Cardiac muscle cell (in vitro differentiated cells and primary cell): ENCODE results near the gene DCT. TPM values are rescaled to one million over a fixed set of nuclear protein-coding genes. Genes with fewer than 3 reads are reported as not detected.
"Not testable (repeated sequence)": the region's sequence is repeated elsewhere in the genome, so short reads cannot be mapped to it uniquely, and the experiment has no call there.

Source experiments
- DNase-seq, 2 donors: peaks; one replicate each; pipeline versions ENCODE4 v3.0.0 to v3.0.0-alpha.2; 2010 to 2017; ENCODE audit warnings: low read depth in 1 of 2, low spot score in 1 of 2
- H3K27ac ChIP-seq: fragments of 200-600 bp; sonication (generic); 2 replicates; pipeline ENCODE4 v1.5.1; 2016
- H3K27me3 ChIP-seq: fragments of 200-600 bp; sonication (generic); 2 replicates; pipeline ENCODE4 v1.6.0; 2016; ENCODE audit warnings: control low read depth
- H3K36me3 ChIP-seq: fragments of 200-600 bp; sonication (generic); 2 replicates; pipeline ENCODE4 v1.5.1; 2016; ENCODE audit warnings: control low read depth
- H3K4me1 ChIP-seq: fragments of 200-600 bp; sonication (generic); 2 replicates; pipeline ENCODE4 v1.8.1; 2017; ENCODE audit warnings: low read depth, mild to moderate bottlenecking, mixed run types
- H3K4me3 ChIP-seq: fragments of 200-600 bp; sonication (generic); 2 replicates; pipeline ENCODE4 v1.5.1; 2016; ENCODE audit warnings: mild to moderate bottlenecking
- H3K9me3 ChIP-seq: fragments of 200-600 bp; sonication (generic); 2 replicates; pipeline ENCODE4 v1.5.1; 2017; ENCODE audit warnings: low read depth, mild to moderate bottlenecking, control low read depth
- polyA plus RNA-seq: library from polyadenylated mRNA; unstranded; fragments of >200 nt; fragmentation: Nextera tagmentation; extraction: Ambion mirVana; gene quantifications from 2 replicates; pipeline ENCODE4 v1.2.1, GENCODE V29; 2016
- total RNA-seq: library from RNA; depleted of rRNA; stranded (reverse); fragments of >200 nt; gene quantifications from 2 replicates; pipeline ENCODE4 v1.2.3, GENCODE V29; 2016
- TF ChIP-seq, protein P1 (sequence below): IDR thresholded peaks from 2 replicates; pipeline ENCODE4 v1.5.1; 2012; ENCODE audit warnings: low read depth, mild to moderate bottlenecking, low read length

DCT gene
- total and polyA plus RNA-seq, 2 experiments from 2014 or later: 0.18 TPM; not detected in 1

GRCh38 chr13:94515911-94516310 lies 36.4 kb upstream of the DCT start:
- H3K4me1 ChIP-seq: no peaks in the 10 kb centered on the region
- no peak overlapping the region for H3K4me3 ChIP-seq
- no peak for DNase-seq
- no peaks in the 10 kb centered on the region for H3K36me3 ChIP-seq
- H3K9me3 ChIP-seq: no peaks in the 10 kb centered on the region
- no peak overlapping the region for H3K27ac ChIP-seq
- H3K27me3 ChIP-seq: no peaks in the 10 kb centered on the region
- TF ChIP-seq, protein P1, sequence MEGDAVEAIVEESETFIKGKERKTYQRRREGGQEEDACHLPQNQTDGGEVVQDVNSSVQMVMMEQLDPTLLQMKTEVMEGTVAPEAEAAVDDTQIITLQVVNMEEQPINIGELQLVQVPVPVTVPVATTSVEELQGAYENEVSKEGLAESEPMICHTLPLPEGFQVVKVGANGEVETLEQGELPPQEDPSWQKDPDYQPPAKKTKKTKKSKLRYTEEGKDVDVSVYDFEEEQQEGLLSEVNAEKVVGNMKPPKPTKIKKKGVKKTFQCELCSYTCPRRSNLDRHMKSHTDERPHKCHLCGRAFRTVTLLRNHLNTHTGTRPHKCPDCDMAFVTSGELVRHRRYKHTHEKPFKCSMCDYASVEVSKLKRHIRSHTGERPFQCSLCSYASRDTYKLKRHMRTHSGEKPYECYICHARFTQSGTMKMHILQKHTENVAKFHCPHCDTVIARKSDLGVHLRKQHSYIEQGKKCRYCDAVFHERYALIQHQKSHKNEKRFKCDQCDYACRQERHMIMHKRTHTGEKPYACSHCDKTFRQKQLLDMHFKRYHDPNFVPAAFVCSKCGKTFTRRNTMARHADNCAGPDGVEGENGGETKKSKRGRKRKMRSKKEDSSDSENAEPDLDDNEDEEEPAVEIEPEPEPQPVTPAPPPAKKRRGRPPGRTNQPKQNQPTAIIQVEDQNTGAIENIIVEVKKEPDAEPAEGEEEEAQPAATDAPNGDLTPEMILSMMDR: no peak

GRCh38 chr13:94515374-94515773 lies 35.9 kb upstream of the DCT start:
- H3K9me3 ChIP-seq: no peaks in the 10 kb centered on the region
- no peak for DNase-seq
- no peak overlapping the region for H3K27ac ChIP-seq
- H3K4me3 ChIP-seq: no peak overlapping the region
- H3K27me3 ChIP-seq: no peaks in the 10 kb centered on the region
- H3K36me3 ChIP-seq: no peaks in the 10 kb centered on the region
- no peaks in the 10 kb centered on the region for H3K4me1 ChIP-seq
- TF ChIP-seq, protein P1: no peak

GRCh38 chr13:94513026-94513425 lies 33.5 kb upstream of the DCT start:
- Histone ChIP-seq H3K4me3 (no peak overlapping the region), H3K27ac (no peak overlapping the region), H3K9me3 (no peaks in the 10 kb centered on the region), H3K4me1 (no peaks in the 10 kb centered on the region), H3K36me3 (no peaks in the 10 kb centered on the region), H3K27me3 (no peaks in the 10 kb centered on the region)
- no peak for DNase-seq
- TF ChIP-seq, protein P1: no peak

- Histone ChIP-seq H3K4me3 (no peak overlapping the region), H3K9me3 (no peaks in the 10 kb centered on the region), H3K4me1 (no peaks in the 10 kb centered on the region), H3K27me3 (no peaks in the 10 kb centered on the region), H3K27ac (no peak overlapping the region), H3K36me3 (no peaks in the 10 kb centered on the region)
- TF ChIP-seq, protein P1: no peak
- no peak for DNase-seq
Observed at GRCh38 chr13:94505730-94506129, 26.2 kb upstream of the DCT start.

DNA sequence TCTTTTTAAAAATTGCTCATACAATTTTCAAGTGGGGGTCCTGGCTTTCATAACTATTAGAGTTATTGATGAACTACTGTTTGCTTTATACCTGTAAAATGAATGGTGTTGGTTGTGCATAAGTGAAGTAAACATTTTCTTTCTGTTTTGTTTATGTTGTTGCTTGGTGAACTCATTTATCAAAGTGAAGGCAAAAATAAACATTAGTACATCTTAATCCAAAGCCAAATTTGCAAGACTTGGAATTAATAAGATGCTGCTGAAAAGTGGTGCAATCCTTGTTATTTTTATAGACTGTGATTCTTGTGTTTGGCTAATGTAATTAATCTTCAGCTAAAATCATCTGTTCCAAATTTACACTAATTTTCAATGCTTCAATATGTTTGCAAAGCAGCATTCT lies 24.4 kb upstream of the DCT start:
- Histone ChIP-seq H3K36me3 (no peaks in the 10 kb centered on the region), H3K9me3 (no peaks in the 10 kb centered on the region), H3K27me3 (no peaks in the 10 kb centered on the region), H3K27ac (no peak overlapping the region), H3K4me3 (no peak overlapping the region), H3K4me1 (no peaks in the 10 kb centered on the region)
- TF ChIP-seq, protein P1: no peak
- DNase-seq: no peak

GRCh38 chr13:94498831-94499230 lies 19.3 kb upstream of the DCT start:
- not testable (repeated sequence) for H3K4me3 ChIP-seq, DNase-seq, H3K27me3 ChIP-seq

More at GRCh38 chr13:94498831-94499230, 19.3 kb upstream of the DCT start:
- not testable (repeated sequence) for H3K36me3 ChIP-seq, H3K27ac ChIP-seq, H3K9me3 ChIP-seq, H3K4me1 ChIP-seq
